K562 (cell line): ENCODE measurements around the gene NMRAL1. TPM values are rescaled to one million over a fixed set of nuclear protein-coding genes. Genes with fewer than 3 reads are reported as not detected.

Experiments
- E2F3 ChIP-seq: fragments of 250-450 bp; sonication (Bioruptor Pico); IDR thresholded peaks from 2 replicates; pipeline ENCODE4 v1.4.0; 2020; ENCODE audit warnings: mild to moderate bottlenecking
- NCOA4 ChIP-seq: fragments of 450-650 bp; IDR thresholded peaks from 2 replicates; pipeline ENCODE4 v1.6.1; 2018; ENCODE audit warnings: mild to moderate bottlenecking; ENCODE audit not compliant: partially characterized antibody
- POLR2A ChIP-seq: fragments of 450-650 bp; conservative IDR thresholded peaks from 2 replicates; pipeline ENCODE4 v1.6.1; 2016
- POLR3A ChIP-seq: IDR thresholded peaks from 2 replicates; pipeline ENCODE4 v1.6.1; 2011; ENCODE audit warnings: borderline replicate concordance, mild to moderate bottlenecking, moderate library complexity; ENCODE audit not compliant: insufficient read length, insufficient read depth; ENCODE audit errors: extremely low read depth
- RNF2 ChIP-seq: sonication (generic); IDR thresholded peaks from 2 replicates; pipeline ENCODE4 v1.6.1; 2016
- ZSCAN32 ChIP-seq: fragments of 450-650 bp; formaldehyde crosslinking; IDR thresholded peaks from 2 replicates; pipeline ENCODE4 v1.4.0; 2020; ENCODE audit warnings: mild to moderate bottlenecking, moderate library complexity
- polyA plus RNA-seq, 8 experiments: library from polyadenylated mRNA; depleted of rRNA in 4 of 8; stranded (reverse) in 5 of 8; unstranded in 3 of 8; fragments of >200 nt; fragmentation: Nextera tagmentation in 2 of 8; fragmentation: Illumina TruSeq in 1 of 8; extraction: Ambion mirVana in 2 of 8; extraction: Trizol in 1 of 8; gene quantifications; 2 replicates each; pipeline versions ENCODE4 v1.2.1 to v1.2.3, GENCODE V29; 2011 to 2014; ENCODE audit warnings: inconsistent platforms in 1 of 8, missing spikeins in 1 of 8
- total RNA-seq, 7 experiments: library from RNA; depleted of rRNA in 6 of 7; stranded (reverse); fragments of >200 nt in 6 of 7; fragmentation: Illumina TruSeq in 2 of 7; extraction: Trizol in 2 of 7; gene quantifications; 2 replicates each; pipeline versions ENCODE4 v1.2.1 to v1.2.3, GENCODE V29; 2011 to 2021; ENCODE audit warnings: low replicate concordance in 1 of 7
- TF ChIP-seq, protein P1 (sequence below), 2 experiments: fragments of 450-650 bp; formaldehyde crosslinking in 1 of 2; IDR thresholded peaks; 2 replicates each; pipeline versions ENCODE4 v1.4.0 to v1.6.1; 2014 to 2020; ENCODE audit warnings: mild to moderate bottlenecking in 2 of 2, borderline replicate concordance in 1 of 2, low read depth in 1 of 2

Gene NMRAL1
- total and polyA plus RNA-seq, 9 of the 15 experiments (the other 6 are each of a cell fraction or from before 2014, with no cell fraction given) = 6.3 to 116 (median 63.2) TPM

- TF ChIP-seq, protein P1, sequence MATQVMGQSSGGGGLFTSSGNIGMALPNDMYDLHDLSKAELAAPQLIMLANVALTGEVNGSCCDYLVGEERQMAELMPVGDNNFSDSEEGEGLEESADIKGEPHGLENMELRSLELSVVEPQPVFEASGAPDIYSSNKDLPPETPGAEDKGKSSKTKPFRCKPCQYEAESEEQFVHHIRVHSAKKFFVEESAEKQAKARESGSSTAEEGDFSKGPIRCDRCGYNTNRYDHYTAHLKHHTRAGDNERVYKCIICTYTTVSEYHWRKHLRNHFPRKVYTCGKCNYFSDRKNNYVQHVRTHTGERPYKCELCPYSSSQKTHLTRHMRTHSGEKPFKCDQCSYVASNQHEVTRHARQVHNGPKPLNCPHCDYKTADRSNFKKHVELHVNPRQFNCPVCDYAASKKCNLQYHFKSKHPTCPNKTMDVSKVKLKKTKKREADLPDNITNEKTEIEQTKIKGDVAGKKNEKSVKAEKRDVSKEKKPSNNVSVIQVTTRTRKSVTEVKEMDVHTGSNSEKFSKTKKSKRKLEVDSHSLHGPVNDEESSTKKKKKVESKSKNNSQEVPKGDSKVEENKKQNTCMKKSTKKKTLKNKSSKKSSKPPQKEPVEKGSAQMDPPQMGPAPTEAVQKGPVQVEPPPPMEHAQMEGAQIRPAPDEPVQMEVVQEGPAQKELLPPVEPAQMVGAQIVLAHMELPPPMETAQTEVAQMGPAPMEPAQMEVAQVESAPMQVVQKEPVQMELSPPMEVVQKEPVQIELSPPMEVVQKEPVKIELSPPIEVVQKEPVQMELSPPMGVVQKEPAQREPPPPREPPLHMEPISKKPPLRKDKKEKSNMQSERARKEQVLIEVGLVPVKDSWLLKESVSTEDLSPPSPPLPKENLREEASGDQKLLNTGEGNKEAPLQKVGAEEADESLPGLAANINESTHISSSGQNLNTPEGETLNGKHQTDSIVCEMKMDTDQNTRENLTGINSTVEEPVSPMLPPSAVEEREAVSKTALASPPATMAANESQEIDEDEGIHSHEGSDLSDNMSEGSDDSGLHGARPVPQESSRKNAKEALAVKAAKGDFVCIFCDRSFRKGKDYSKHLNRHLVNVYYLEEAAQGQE (IDR thresholded peaks at IDR 0.05; ENCODE audit: borderline replicate concordance) = no peak
- TF ChIP-seq, protein P1 (CRISPR knock-in tag; IDR thresholded peaks at IDR 0.05; ENCODE audit: low read depth) = no peak
- TF ChIP-seq POLR3A (no peak), NCOA4 (no peak), POLR2A (no peak), E2F3 (CRISPR knock-in tag) (no peak), RNF2 (no peak), ZSCAN32 (no peak)
Measured at GRCh38 chr16:4507588-4508345, 33.3 kb upstream of the NMRAL1 start (continued).
